Hypothalamus (tissue), 51 donors: ENCODE data around the gene MSLN.

ENCODE experiments used
- DNase-seq, 51 donors: peaks; one replicate each; lab custom pipeline; 2025; lab: John Stamatoyannopoulos, UW

Gene MSLN

DNA sequence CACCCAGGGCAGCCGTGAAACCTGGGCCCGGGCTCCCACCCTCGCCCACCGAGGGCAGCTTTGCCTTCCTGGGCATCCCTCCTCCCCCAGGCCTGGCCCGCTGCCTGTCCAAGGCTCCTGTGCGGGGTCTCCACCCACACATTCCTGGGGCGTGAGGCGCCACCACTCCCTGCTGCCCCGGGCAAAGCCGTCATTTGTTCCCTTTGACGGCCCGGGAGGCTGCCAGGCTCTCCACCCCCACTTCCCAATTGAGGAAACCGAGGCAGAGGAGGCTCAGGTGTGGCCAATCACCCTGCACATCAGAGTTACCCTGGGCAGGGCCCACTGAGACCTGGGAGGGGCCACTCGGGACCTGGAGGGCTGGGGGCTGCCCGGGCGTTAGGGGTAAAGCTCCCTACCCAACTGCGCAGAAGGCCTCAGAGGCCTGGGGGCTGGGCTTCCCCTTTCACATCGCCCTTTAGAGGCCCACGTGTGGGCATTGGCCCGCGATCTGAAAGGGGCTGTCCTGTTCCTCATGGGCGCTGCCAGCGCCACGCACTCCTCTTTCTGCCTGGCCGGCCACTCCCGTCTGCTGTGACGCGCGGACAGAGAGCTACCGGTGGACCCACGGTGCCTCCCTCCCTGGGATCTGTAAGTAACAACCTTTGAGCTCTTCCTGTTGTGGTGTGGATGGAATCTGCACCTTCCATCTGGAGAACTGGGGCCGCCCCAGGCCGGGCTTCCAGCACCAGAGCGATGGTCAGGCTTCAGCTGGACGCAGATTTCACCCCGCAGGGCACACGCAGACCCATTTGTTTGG lies at the start of gene MSLN:
Gene MSLN, plus strand, starts transcription at position 190 of the 799 bp plus-strand sequence. CDS start 1,947 bp downstream, outside the sequence.
- DNase-seq, result peak in 1 of 51 donors; percentile 9

DNA sequence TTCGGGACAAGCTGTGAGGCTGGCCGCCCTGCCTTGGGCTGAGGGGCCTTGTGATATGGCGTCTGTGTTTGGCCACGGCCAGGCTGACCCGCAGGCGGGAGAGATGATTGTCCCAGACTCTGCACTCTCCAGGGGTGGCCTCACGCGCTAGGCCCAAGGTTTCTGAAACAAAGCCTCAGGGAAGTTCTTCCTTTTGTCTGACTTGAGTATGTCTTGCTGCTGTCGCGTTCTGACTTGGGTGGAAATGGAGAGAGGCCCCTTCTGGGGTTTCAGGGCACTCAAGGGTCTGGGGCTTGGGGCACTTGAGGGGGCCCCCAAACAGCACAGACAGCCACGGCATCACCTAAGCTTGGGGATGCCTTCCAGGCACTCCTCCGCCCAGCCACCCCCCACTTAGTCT lies 49.5 kb upstream of the MSLN start:
- DNase-seq, result no peak

DNA sequence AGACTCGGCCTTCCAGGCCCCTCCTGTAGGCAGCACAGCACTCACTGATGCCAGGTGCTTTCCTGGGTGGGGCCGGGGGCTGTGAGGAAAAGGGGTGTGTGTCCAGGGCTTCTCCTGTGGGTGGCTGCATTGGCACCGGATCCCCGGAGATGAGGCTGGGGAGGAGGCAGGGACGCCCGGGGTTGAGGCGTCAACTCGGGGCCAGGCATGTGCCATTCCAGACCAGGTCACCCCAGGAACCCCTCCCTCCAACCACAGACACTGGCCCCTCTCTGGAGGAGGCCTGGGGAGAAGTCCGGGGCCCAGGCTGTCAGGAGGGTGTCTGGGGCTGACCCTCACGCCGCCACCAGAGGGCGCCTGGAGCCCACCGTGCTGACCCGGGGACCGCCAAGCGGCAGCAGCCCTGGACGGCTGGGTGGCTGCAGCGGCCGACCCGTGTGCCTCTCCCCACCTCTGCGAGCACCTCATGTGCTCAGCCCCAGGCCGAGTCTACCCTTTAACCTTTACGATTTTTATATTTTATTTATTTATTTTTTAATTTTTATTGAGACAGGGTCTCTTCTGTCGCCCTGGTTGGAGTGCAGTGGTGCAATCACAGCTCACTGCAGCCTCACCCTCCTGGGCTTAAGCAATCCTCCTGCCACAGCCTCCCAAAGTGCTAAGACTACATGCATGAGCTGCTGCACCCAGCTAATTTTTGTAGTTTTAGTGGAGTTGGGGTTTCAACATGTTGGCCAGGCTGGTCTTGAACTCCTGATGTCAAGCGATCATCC lies 48.8 kb upstream of the MSLN start:
- peak in 48 of 51 donors; percentile 19 to 87 (median 60) for DNase-seq

DNA sequence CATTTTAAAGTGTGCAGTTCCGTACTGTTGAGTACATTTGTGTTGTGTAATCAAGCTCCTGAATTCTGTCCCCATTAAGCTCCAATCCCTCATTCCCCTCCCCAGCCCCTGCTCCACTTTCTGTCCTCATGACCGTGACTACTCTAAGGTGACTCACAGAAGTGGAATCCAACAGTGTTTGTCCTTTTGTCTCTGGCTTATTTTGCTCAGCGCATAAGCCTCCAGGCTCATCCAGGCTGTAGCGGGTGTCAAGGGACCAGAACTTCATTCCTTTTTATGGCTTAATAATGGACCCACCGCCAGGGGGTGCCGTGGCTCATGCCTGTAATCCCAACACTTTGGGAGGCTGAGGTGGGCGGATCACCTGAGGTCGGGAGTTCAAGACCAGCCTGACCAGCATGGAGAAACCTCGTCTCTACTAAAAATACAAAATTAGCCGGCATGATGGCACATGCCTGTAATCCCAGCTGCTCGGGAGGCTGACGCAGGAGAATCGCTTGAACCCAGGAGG lies 47.7 kb upstream of the MSLN start:
- DNase-seq, result peak in 3 of 51 donors; percentile 8 to 33 (median 29)

DNA sequence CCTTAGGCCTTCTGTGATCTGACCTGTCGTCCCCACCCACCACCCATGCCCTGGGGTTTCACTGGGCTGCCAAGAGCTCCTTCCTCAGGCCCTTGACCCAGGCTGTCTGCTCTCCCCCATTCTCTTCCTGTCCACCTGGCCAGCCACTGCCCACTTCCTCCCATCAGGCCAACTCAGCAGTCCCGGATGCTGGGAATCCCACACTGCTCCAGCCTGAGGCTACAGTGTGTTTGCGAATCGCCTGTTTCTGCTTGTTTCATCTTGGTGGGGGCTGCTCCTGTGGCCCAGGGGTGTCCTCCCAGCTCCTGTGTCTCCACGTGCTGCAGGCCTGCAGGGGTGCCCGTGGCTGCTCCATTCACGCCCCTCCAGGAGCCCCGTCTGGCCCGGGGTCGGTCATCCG lies 46.5 kb upstream of the MSLN start:
- no peak for DNase-seq

DNA sequence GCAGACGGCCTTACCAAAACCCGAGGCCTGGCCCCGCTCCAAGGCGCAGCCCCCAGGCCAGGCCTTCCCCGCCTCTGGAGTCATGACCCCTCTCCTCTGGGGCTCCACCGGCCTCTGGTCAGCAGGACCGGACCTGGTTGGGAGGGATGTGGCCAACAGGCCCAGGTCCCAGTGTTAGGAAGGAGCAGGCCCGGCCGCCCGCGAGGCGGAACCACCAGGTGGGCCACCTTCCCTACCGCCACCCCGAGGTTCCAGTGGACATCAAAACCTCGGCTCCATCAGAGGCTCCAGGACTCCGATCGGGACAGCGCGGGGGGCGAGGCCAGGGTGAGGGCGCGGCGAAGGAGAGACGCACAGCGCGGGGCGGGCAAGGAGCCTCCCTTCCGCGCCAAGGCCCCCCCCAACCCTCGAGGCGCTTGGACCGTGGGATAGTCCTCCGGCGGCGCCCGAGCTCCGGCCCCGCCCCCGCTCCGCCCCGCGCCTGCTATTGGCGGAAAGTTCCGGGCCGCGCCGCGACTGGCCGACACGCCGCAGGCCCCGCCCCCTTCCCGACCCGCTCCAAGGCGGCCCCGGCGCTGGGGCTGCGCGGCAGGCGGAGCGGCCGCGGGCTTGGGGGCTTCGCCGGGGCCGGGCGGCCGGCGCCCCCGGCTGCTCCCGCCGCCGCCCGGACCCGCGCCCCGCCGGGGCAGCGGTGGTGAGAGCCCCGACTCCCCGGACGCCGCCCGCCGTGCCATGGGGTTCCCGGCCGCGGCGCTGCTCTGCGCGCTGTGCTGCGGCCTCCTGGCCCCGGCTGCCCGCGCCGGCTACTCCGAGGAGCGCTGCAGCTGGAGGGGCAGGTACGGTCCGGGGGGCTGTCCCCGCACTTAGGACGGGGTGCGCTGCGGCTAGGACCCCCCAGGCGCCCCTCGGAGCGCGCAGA lies 45.7 kb upstream of the MSLN start, which contains the start of gene METRN:
Gene METRN, plus strand, starts transcription at position 561 of the 919 bp plus-strand sequence. Its CDS starts 172 bp downstream, at position 733.
- peak in 50 of 51 donors; percentile 41 to 96 (median 85) for DNase-seq

DNA sequence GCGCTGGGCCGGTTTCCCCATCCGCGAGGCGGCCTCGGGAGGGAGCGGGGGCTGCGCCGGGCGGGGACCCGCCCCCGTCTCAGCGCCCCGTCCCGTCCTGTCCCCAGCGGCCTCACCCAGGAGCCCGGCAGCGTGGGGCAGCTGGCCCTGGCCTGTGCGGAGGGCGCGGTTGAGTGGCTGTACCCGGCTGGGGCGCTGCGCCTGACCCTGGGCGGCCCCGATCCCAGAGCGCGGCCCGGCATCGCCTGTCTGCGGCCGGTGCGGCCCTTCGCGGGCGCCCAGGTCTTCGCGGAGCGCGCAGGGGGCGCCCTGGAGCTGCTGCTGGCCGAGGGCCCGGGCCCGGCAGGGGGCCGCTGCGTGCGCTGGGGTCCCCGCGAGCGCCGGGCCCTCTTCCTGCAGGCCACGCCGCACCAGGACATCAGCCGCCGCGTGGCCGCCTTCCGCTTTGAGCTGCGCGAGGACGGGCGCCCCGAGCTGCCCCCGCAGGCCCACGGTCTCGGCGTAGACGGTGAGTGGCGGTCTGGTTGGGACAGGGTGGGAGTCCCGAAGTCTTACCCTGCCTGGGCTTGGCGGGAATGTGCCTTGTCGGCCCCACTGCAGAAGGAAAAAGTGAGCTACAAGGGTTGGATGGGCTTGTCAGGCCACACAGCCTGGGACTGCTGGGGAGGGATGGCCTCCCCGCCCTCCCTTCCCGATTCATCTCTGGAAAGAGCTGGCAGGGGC lies 44.9 kb upstream of the MSLN start:
- DNase-seq, result peak in 10 of 51 donors; percentile 32 to 68 (median 54)

DNA sequence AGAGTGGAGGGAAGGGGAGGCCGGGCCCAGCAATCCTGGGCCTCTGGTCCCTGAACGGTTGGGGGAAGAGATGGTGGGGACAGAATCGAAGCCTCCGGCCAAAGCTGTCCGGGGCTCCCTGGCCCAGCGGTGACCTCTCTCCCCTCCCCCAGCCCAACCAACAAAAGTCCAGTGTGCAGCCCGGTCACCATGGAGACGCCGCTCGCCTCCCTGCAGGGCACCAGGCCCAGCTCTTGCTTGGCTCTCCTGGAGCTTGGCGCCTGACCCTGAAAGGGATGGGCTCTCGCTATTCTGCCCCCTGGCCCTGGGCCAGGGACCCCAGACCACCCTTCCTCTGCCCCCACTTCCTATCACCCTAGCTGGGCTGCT lies 44.4 kb upstream of the MSLN start:
- peak; percentile 35 to 96 (median 85) for DNase-seq

DNA sequence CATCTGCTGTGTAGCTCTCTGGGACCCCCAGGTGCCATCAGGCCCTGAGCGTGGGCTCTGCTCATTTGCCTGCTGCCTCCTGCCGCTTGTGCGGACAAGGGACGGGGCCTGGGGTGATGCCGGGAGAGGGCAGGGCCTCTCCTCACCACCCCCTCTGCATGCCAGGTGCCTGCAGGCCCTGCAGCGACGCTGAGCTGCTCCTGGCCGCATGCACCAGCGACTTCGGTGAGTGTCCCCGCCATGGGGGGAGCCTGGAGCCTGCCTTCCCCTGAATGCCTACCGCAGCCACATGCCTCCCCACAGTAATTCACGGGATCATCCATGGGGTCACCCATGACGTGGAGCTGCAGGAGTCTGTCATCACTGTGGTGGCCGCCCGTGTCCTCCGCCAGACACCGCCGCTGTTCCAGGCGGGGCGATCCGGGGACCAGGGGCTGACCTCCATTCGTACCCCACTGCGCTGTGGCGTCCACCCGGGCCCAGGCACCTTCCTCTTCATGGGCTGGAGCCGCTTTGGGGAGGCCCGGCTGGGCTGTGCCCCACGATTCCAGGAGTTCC lies 43.7 kb upstream of the MSLN start:
- DNase-seq, result no peak

DNA sequence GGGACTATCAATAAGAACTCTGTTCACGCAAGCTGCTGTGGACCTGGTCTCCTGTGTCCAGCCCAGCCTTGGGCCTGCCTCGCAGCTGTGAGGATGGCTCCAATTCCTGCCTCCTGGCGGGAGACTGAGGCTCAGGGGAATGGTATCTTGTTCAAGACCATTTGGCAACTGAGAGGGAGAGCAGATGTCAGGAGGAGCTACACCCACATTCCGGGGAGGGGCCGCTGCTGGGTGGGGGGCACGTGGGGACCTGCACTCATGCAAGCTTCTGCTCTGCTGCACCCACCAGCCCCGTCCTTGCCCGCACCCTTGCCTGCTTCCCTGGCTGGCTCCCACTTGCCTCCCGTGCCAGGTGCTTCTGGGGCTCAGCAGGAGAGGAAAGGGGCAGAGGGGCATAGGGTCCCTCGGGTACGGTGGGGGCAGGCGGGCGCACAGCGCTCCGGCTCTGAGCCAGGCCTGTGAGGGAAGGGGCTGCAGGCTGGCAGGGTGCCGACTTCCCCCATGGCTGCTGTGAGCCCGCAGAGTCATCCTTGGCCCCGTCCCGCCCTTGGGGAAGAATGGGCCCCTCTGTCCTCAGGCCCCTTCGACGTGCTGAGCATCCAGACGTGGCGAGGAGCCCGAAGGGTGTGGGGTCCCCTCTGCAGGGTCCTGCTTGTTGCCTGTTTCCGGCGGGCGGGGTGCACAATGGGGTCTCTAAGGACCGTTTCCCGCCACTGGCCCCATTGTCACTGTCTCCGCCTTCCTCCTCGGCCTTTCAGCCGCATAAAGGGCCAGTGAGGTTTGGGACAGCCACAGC lies 42.9 kb upstream of the MSLN start:
- DNase-seq, result peak in 14 of 51 donors; percentile 13 to 49 (median 27)

DNA sequence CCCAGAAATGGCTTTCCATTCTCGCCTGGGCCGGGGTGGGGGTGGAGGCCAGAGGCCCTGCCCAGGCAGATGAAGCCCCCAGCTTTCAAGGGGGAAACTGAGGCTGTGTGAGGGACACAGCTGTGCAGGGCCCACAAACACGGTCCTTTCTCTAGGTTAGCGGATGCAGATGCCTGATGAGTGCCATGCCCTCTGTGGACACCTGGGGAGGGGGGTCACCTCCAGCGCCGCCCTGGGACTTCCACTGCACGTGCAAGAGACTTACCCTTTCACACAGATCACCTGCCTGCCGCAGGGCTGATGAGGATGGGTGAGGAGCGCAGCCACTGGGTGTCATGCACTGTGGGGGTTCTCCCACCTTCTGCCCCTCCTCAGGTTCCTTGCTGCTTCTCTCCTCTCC lies 42.1 kb upstream of the MSLN start:
- no peak for DNase-seq

DNA sequence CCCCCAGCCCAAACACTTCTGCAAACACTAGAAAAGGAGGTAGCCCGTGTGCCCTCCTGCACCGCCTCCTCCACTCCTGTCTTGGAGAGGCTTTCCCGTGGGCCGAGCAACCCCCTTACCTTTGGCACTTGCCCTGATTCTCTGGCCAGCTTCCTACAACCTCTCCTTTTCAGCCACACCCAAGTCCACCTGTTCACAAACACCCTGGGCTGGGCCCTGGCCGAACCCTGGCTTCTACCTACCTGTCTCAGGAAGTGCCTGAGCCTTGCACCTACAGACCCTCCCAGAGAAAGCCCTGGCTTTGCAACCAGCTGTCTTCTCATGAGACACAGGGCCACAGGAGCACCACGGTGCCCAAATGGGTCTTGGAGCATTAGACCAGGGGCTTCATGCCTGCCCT lies 41.6 kb upstream of the MSLN start:
- no peak for DNase-seq

DNA sequence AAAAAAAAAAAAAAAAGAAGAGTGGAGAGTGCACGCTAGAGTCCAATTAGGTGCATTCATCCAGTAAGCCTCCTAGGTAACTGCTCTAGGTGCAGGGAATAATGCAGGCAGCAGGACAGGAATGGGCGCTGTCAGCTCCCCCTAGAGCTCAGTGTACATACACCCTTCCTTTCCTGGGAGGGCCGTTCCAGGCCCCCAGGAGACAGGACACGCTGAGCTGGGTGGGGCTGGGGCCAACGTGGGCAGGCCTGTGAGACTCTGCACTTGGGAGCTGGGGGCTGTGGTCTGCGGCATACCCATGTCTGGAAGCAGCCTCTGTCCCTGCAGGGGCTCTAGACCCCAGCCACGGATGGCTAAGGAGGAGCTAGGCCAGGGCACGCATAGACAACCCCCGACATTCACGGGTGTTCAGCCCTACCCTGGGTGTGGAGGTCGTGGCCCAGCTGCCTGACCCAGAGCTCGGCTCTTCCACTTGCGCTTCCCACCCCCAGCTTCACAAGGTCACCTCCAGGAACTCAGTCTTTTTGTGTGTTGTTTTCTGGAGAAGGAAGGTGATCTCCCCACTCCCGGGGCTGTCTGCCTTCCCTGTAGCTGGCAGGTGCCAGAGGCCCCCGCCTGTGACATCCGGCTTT lies 40.6 kb upstream of the MSLN start:
- DNase-seq, result peak in 5 of 51 donors; percentile 23 to 67 (median 48)

DNA sequence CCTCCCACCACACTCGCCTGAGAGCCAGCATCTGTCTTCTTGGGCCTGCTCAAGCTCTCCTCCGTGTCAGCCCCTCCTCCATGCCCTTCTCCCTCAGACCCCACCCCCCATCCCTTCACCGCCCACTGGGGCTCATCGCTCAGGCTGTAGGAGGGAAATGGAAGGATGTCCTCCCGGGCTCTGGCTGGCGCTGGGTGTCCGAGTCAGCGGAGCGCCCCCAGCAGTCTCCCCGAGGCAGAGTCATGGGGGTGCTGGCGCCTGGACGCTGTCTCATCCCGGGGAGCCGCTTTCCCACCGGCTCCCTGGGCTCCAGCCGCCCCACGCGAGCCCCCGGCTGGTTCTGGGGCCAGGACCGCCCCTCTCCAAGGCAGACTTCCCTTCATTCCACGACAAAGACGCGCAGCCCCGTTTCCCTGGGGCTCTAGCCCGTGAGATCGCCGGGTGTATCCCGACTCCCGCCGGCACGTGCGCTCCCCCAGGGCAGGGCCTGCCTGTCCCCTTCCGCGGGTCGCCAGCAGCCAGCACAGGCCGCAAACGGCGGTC lies 40.0 kb upstream of the MSLN start:
- peak in 47 of 51 donors; percentile 23 to 83 (median 64) for DNase-seq

DNA sequence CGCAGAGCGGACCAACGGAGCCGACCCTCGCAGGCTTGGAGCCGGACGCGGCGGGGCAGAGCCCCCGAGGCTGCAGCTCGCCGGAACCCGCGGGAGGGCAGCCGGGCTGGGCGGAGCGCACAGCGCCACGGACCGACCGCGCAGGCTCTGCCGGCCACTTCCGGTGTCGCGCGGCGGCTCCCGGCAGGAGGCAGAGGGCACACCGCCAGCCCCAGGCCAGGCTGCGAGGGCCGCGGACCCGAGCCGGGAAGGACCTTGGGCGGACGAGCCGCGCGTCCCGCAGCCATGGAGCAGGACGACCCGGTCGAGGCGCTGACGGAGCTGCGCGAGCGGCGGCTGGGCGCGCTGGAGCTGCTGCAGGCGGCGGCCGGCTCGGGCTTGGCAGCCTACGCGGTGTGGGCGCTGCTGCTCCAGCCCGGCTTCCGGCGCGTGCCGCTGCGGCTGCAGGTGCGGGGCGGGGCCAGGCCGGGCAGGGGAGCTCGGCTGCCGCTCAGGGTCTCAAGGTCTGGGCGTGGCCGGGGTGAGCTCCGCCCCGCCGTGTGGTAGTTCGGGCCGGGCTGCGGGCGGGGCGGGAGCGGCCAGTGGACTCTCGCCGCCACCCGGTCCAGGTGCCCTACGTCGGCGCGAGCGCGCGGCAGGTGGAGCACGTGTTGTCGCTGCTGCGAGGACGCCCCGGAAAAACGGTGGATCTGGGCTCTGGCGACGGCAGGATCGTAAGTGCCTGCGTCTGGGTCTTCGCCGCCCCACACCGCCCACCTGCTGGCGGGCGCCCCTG lies 39.4 kb upstream of the MSLN start, which contains the start of gene ANTKMT:
Gene ANTKMT, plus strand, starts transcription at position 157 of the 775 bp plus-strand sequence. Its CDS starts 129 bp downstream, at position 286.
- peak in 48 of 51 donors; percentile 36 to 85 (median 74) for DNase-seq

DNA sequence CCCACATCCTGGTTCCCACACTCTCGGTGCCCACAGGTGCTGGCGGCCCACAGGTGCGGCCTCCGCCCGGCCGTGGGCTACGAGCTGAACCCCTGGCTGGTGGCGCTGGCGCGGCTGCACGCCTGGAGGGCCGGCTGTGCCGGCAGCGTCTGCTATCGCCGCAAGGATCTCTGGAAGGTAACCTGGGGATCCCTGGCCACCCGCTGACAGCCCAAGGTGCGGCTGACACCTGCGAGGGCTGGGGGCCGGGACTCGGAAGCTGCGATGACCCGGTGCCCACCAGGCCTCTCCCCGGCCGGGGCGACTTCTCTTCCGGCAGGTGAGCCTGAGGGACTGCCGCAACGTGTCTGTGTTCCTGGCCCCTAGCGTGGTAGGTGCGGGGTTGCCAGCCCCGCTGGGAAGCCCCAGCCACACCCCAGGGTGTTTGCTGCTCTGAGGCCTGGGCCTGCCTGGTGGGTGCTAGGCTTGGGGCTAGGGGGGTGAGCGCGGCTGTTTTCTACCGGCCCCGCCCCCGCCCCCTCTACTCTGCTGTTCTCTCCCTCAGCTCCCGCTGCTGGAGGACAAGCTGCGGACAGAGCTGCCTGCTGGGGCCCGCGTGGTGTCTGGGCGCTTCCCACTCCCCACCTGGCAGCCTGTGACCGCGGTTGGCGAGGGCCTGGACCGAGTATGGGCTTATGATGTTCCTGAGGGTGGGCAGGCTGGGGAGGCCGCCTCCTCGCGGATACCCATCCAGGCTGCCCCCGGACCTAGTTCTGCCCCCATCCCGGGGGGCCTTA lies 38.6 kb upstream of the MSLN start:
- no peak for DNase-seq
